ENCODE results near the gene FRG1. TPM values are rescaled to one million over a fixed set of nuclear protein-coding genes. Genes with fewer than 3 reads are reported as not detected.

FRG1 gene
- total and polyA plus RNA-seq, 10 of the 15 experiments (the other 5 are each of a cell fraction or from before 2014, with no cell fraction given), result 28.9 to 190 (median 58.6) TPM

- H3K4me1 ChIP-seq (ENCODE audit: control insufficient read depth, insufficient read depth, low read length), result no peaks in the 10 kb centered on the region
- no peak overlapping the region for H3K9ac ChIP-seq (ENCODE audit: control insufficient read depth, insufficient read depth, low read length)
- no TSS peak for BruUV-seq (replicated peaks)
- no peaks in the 10 kb centered on the region for H3K79me2 ChIP-seq (ENCODE audit: control insufficient read depth, insufficient read depth, low read length)
- no peaks in the 10 kb centered on the region for H4K20me1 ChIP-seq (ENCODE audit: control insufficient read depth, insufficient read depth)
- intact Hi-C loops (cut with micrococcal nuclease; ENCODE audit: unreplicated experiment) (no loop called here), in situ Hi-C loops (cut with MboI) (no loop called here)
- H3K27me3 ChIP-seq (replicated peaks in 1 of 2; ENCODE audit: control insufficient read depth in 2 of 2, insufficient read depth in 2 of 2, low read length in 1 of 2), result no peaks in the 10 kb centered on the region
- no peak overlapping the region for H3K27ac ChIP-seq (ENCODE audit: control insufficient read depth, insufficient read depth)
- no peak overlapping the region for H3K4me3 ChIP-seq
- no peak overlapping the region for H2AFZ ChIP-seq (ENCODE audit: control insufficient read depth, low read depth, low read length)
- ChIA-PET SMC1A (ENCODE audit: uncharacterized antibody, unreplicated experiment) (interaction anchor here (0.9 to 1.4 kb wide), 3 partner anchors 12 to 24 kb away, joined by 3 read pairs; no protein-coding TSS in a partner anchor), RAD21 (ENCODE audit: unreplicated experiment) (interaction anchor here (1.6 kb wide), 1 partner anchor 22 kb away, joined by 4 read pairs; no protein-coding TSS in a partner anchor), CTCF (interaction anchor here (0.7 to 1.2 kb wide), 4 partner anchors 12 to 68 kb away, joined by 3 to 5 read pairs (median 3); partner anchors contain the start of gene FRG1), POLR2A (no interaction called here)
- ATAC-seq (no peak), FAIRE-seq (no peak), DNase-seq (ENCODE audit: low read depth, low spot score) (no peak)
- no peak overlapping the region for H3K4me2 ChIP-seq (ENCODE audit: control insufficient read depth, insufficient read depth)
- TF ChIP-seq SPI1 (IDR thresholded peaks at IDR 0.05; ENCODE audit: borderline replicate concordance, insufficient read depth, low read depth, low read length) (peak; percentile 71), BHLHE40 (IDR thresholded peaks at IDR 0.05; ENCODE audit: borderline replicate concordance in 1 of 2, low read depth in 2 of 2, low read length in 1 of 2) (no peak), PBX3 (IDR thresholded peaks at IDR 0.05; ENCODE audit: insufficient replicate concordance, low read depth, low read length) (no peak)
- H3K9me3 ChIP-seq (replicated peaks; ENCODE audit: control insufficient read depth, insufficient read depth, low read length), result no peaks in the 10 kb centered on the region
- no peaks in the 10 kb centered on the region for H3K36me3 ChIP-seq (ENCODE audit: control insufficient read depth in 2 of 2, insufficient read depth in 2 of 2, low read length in 1 of 2)
Observed at GRCh38 chr4:189973646-189974045, 33.0 kb downstream of the FRG1 start.

DNA sequence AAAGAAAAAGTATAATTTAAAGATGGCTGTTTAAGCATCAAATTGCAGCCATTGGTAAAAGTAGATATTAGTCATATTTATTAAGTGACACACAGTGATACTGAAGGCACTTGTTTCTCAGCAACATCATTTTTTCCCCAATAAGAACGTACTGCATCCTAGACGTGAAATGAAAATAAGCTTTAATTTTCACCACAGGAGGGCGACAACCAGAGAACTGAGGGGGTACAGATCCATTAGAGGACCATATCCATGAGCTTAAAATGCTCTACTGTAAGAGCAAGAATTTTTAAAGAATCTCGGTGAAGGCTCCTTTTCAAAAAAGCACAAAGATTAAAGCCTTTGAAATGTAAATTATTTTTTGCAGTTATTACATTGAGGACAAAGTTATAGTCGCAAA, 33.4 kb downstream of the FRG1 start:
- ChIA-PET POLR2A (no interaction called here), CTCF (interaction anchor here (0.7 to 1.2 kb wide), 4 partner anchors 13 to 68 kb away, joined by 3 to 5 read pairs (median 3); partner anchors contain the start of gene FRG1), SMC1A (ENCODE audit: uncharacterized antibody, unreplicated experiment) (interaction anchor here (0.9 to 1.0 kb wide), 2 partner anchors 12 to 13 kb away, joined by 3 read pairs; no protein-coding TSS in a partner anchor), RAD21 (ENCODE audit: unreplicated experiment) (interaction anchor here (1.6 kb wide), 1 partner anchor 22 kb away, joined by 4 read pairs; no protein-coding TSS in a partner anchor)
- no peaks in the 10 kb centered on the region for H3K9me3 ChIP-seq (replicated peaks; ENCODE audit: control insufficient read depth, insufficient read depth, low read length)
- WGBS (ENCODE audit: insufficient coverage, insufficient replicate concordance, low lambda C conversion rate, missing lambda C conversion rate), result 48% methylated on average over 5 of the region's 5 CpGs
- H3K4me3 ChIP-seq, result no peak overlapping the region
- no peak for FAIRE-seq
- in situ Hi-C loops (cut with MboI), result no loop called here
- H3K27ac ChIP-seq (ENCODE audit: control insufficient read depth, insufficient read depth), result no peak overlapping the region
- no peak overlapping the region for H3K4me2 ChIP-seq (ENCODE audit: control insufficient read depth, insufficient read depth)
- no TSS peak for BruUV-seq (replicated peaks)
- no peaks in the 10 kb centered on the region for H3K79me2 ChIP-seq (ENCODE audit: control insufficient read depth, insufficient read depth, low read length)
- no peak for DNase-seq (ENCODE audit: low read depth, low spot score)
- H3K4me1 ChIP-seq (ENCODE audit: control insufficient read depth, insufficient read depth, low read length), result no peaks in the 10 kb centered on the region
- no peaks in the 10 kb centered on the region for H3K36me3 ChIP-seq (ENCODE audit: control insufficient read depth in 2 of 2, insufficient read depth in 2 of 2, low read length in 1 of 2)
- TF ChIP-seq RAD21 (IDR thresholded peaks at IDR 0.05; ENCODE audit: insufficient read depth, low read depth, low read length) (peak; percentile 25; the same call in 1 of the 2 replicates), CTCF (IDR thresholded peaks at IDR 0.05 in 2 of 3, conservative IDR thresholded peaks at IDR 0.05 in 1 of 3; ENCODE audit: control insufficient read depth in 2 of 3, extremely low read depth in 1 of 3, insufficient read depth in 1 of 3, low read depth in 3 of 3, low read length in 3 of 3) (peak; percentile 11 to 24 (median 14); a peak in 1 of 6 replicates)
- TF ChIP-seq, protein P1, sequence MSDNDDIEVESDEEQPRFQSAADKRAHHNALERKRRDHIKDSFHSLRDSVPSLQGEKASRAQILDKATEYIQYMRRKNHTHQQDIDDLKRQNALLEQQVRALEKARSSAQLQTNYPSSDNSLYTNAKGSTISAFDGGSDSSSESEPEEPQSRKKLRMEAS (IDR thresholded peaks at IDR 0.05; ENCODE audit: low read depth, low read length), result no peak
- intact Hi-C loops (cut with micrococcal nuclease; ENCODE audit: unreplicated experiment), result no loop called here
- H3K9ac ChIP-seq (ENCODE audit: control insufficient read depth, insufficient read depth, low read length), result no peak overlapping the region
- H3K27me3 ChIP-seq (replicated peaks in 1 of 2; ENCODE audit: control insufficient read depth in 2 of 2, insufficient read depth in 2 of 2, low read length in 1 of 2), result no peaks in the 10 kb centered on the region
- peak; percentile 42; the same call in 1 of the 3 replicates for ATAC-seq
- H2AFZ ChIP-seq (ENCODE audit: control insufficient read depth, low read depth, low read length), result no peak overlapping the region
- no peaks in the 10 kb centered on the region for H4K20me1 ChIP-seq (ENCODE audit: control insufficient read depth, insufficient read depth)
